GM19372 (cell line): ENCODE data around the gene METTL1.

Experiments used
- ATAC-seq: cut with Tn5 transposase; IDR thresholded peaks from one replicate; pipeline ENCODE4 v1.9.1; 2021; ENCODE audit warnings: mild to moderate bottlenecking, low read depth, moderate library complexity; ENCODE audit not compliant: unreplicated experiment

METTL1 gene

GRCh38 chr12:57771236-57771872, 551 bp downstream of the METTL1 start:
- ATAC-seq: peak; percentile 58

GRCh38 chr12:57770734-57771133, 1.2 kb downstream of the METTL1 start:
- no peak for ATAC-seq

GRCh38 chr12:57769594-57769993, 2.3 kb downstream of the METTL1 start:
- ATAC-seq: no peak

- ATAC-seq: no peak
Observed at GRCh38 chr12:57767876-57768275, 4.0 kb downstream of the METTL1 start.

GRCh38 chr12:57767305-57767698, 4.6 kb downstream of the METTL1 start:
- no peak for ATAC-seq

GRCh38 chr12:57766464-57767304, 5.2 kb downstream of the METTL1 start, which contains the start of gene CYP27B1:
Gene CYP27B1, minus strand, starts transcription at chr12:57767078. Its CDS starts 37 bp downstream, at chr12:57767041.
- ATAC-seq: no peak

- no peak for ATAC-seq
Observed at GRCh38 chr12:57765698-57766463, 6.0 kb downstream of the METTL1 start.

- peak; percentile 54 for ATAC-seq
Observed at GRCh38 chr12:57765003-57765697, 6.8 kb downstream of the METTL1 start.

- no peak for ATAC-seq
Observed at GRCh38 chr12:57764662-57765002, 7.3 kb downstream of the METTL1 start.

GRCh38 chr12:57763881-57764661, 7.8 kb downstream of the METTL1 start:
- ATAC-seq: no peak

GRCh38 chr12:57762463-57762862, 9.4 kb downstream of the METTL1 start:
- no peak for ATAC-seq

GRCh38 chr12:57761391-57761998, 10.4 kb downstream of the METTL1 start:
- no peak for ATAC-seq

- ATAC-seq: no peak
Observed at GRCh38 chr12:57760347-57760982, 11.4 kb downstream of the METTL1 start.

GRCh38 chr12:57759360-57759980, 12.4 kb downstream of the METTL1 start:
- ATAC-seq: no peak

- ATAC-seq: no peak
Observed at GRCh38 chr12:57758552-57759359, 13.1 kb downstream of the METTL1 start.

- no peak for ATAC-seq
Observed at GRCh38 chr12:57757771-57758170, 14.1 kb downstream of the METTL1 start.

GRCh38 chr12:57756406-57757341, 15.2 kb downstream of the METTL1 start:
- no peak for ATAC-seq
